M059J (cell line): Measurements from ENCODE around the gene TFDP2. TPM values are rescaled to one million over a fixed set of nuclear protein-coding genes. Genes with fewer than 3 reads are reported as not detected.

Experiments used
- DNase-seq: peaks from one replicate; pipeline ENCODE4 v3.0.0-alpha.2; 2012; ENCODE audit warnings: low read depth
- total RNA-seq: library from RNA; depleted of rRNA; stranded (reverse); fragments of >200 nt; shearing (Covaris generic); gene quantifications from 2 replicates; pipeline ENCODE4 v1.2.3, GENCODE V29; 2014

TFDP2 gene
- total RNA-seq, 1 experiment from 2014 or later, result 91.1 TPM

- no peak for DNase-seq
Measured at GRCh38 chr3:141963301-141963700, 186.0 kb downstream of the TFDP2 start.

- DNase-seq, result peak; percentile 75
Measured at GRCh38 chr3:141960731-141961130, 188.6 kb downstream of the TFDP2 start.

DNA sequence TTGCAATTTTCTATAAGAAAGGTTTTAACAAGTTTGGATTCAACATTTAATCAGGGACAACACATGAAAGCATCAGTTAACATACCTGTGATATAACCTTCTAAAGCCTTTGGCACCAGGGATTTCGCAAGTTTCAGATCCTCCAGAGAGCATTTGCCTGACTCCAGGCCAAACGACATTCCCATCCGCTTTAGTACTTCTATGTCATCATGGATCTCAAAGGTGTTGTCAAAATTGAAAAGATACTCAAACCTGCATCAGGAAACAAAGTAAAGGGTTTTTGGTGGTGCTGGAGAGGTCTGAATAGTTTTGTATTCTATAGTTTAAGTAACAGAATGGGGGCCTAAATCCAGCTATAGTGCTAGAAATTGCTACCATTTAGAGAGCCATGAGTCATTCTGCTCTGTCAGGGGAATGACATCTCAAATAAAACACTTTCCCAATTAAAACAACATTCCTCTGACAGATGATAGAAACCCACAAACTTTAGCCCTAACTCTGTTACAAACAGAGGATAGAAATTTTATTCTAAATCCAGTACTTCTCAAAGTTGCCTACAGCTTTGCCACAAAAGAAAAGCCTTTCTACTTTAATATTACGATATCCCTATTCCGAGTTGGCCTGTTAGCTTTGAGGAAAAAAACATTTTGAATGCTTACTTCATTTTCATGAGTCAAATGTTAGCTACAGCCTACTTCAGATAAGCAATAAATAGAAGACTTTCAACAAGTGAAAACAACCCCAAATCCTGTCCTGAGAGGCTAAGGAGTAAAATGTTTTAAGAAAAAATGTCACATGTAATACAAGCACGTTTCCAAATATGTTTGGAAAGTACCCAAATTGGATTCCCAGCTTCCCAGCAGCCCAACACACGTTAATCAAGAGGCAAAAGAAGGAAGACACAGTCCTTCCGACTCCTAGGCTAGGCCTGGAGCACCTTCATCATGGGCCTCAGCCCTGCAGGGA, 189.5 kb downstream of the TFDP2 start:
- peak; percentile 91 for DNase-seq

GRCh38 chr3:141955175-141955574, 194.2 kb downstream of the TFDP2 start:
- DNase-seq, result peak; percentile 91

DNA sequence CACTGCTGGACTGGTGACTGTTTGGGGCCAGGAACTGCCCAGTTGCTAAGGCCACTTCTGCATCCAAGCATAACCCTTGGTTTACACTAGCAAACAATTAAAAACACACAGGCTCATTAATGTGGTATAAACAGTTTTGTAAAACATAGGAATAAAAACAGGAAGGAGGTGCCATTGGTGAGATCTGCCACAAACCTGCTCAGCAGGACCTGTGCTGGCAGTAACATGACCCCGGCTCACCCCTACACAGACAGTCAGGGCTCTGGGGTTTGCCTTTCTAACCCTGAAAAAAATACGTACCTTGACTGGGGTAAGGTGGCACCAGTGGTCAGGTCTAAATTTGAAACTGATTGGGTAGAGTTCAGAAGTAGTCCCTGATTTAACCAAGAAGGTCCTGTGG, 196.7 kb downstream of the TFDP2 start:
- DNase-seq, result no peak

- no peak for DNase-seq
Measured at GRCh38 chr3:141950572-141951493, 198.5 kb downstream of the TFDP2 start.

DNA sequence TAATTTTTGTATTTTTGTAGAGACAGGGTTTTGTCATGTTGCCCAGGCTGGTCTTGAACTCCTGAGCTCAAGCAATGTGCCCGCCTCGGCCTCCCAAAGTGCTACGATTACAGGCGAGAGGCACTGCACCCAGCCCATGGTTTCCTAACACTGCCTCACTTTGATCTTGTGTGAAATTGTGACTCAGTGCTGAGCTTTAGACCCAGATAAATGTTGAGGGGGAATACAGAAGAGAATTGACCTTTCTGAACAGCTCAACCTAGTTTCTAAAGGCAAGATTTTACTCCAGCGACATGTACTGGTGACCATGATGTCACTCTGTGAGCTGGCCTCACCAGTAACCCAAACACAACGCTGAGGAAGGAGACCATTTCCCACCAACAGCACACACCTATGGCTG, 199.4 kb downstream of the TFDP2 start:
- no peak for DNase-seq

DNA sequence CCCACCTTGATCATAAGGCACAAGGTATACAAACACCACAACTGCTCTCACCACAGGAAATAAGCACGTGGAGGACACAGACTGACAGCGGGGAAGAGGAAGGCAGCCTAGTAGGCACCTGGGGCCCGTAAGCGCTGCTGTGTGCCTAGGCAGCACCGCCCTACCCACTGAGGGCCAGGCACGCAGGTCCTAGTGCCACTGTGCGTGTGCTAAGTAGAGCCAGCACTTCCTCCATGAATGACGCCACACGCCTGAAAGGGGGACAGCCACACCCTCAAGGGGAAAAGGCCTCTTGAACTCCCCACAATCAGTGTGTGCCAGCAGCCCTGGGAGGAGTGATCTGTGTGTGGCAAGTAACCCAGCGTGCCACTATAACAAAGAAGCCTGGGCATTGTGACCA, 199.9 kb downstream of the TFDP2 start:
- no peak for DNase-seq

DNA sequence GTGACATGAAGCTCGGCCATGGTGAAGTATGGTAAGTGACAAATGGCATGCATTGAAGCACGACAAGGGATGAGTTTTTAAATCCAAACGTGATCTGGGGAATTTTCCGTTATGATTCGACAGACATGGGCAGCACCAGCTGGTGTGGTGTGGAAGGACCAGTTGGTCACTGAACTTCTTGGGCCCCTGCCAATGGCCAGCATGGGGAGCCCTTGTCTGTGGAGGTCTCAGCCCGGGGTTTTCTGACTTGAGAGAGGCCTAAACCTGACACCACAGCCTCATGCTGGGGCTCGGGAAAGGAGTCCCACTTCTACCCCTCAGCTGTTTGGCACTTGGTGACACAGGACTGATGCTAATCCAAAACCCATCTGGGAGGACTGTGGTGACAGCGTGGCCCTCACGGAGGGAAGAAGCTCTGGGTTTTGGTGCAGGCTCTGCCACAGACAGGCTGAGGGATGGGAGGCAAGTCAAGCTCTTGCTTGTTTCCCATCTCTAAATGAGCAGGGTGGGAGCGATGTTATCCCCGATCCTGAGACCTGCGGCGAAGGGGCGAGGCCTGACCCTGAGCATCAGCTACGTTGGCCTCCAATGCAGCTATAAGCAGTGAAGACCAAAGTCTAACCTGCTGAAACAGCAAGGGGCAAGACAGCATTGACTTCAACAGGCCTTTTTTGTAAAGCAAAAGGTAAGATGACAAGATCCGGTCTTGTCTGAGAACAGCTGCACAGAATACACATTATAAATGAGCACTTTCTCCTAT, 203.4 kb downstream of the TFDP2 start:
- no peak for DNase-seq

- DNase-seq, result no peak
Measured at GRCh38 chr3:141942006-141942405, 207.3 kb downstream of the TFDP2 start.

- peak; percentile 77 for DNase-seq
Measured at GRCh38 chr3:141941093-141941492, 208.3 kb downstream of the TFDP2 start.

DNA sequence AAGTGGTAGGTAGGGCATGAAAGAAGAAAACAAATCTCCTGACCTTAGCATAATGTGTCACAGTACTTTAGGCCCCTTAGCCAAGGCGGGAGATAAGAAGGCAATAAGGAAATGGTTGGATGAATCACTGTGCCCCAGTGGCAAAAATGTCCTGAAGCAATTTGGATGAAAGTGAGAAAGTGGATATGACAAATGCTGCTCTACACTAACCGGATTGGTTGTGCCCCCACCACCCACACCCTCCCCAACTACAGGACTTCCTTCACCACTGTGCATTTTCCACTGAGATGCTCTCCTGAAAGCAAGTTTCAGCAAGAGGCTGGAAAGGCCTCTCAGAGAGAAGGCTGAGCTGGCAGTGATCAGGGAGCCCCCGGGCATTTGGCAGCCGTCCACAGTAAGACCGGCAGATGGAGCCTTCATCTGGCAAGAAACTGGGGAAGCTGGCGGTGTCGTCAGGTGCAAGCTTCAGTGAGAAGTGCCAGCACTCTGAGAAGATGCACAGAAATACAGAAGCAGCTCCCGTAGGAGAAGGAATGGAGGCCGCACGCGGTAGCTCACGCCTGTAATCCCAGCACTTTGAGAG, 209.1 kb downstream of the TFDP2 start:
- peak; percentile 100 for DNase-seq

DNA sequence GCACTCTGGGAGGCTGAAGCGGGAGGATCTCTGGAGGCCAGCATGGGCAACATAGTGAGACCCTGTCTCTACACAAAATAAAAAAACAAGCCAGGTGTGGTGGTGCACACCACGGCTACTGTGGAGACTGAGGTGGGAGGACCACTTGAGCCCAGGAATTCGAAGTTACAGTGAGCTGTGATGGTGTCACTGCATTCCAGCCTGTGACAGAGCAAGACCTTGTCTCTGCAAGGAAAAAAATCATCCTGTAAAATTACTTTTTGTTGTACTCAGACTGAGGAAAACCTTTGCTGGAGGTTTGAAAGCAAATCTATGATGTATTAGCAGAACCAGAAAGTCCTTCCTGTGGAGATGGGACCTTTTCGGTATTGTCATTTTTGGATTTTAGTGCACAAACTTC, 209.6 kb downstream of the TFDP2 start:
- DNase-seq, result no peak

DNA sequence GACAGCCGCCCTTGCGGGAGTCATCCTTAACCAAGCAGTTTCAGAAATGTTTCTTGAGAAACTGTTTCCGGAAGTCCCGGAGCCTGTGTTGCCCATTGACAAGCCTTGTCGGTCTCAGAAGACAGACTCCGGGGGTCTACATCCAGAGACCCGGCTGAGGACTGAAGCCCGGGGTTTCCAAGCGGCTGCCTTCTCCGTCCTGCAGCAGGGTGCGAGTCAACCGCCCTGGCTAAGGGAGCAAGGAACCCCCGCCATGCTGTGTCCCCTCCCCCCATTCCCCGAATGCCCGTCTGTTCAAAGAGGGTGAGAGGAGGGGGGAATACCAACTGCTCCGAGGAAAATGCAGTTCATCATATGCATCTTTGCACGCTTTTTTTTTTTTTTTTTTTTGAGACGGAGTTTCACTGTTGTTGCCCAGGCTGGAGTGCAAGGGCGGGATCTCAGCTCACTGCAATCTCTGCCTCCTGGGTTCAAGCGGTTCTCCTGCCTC, 211.3 kb downstream of the TFDP2 start:
- no peak for DNase-seq

GRCh38 chr3:141934354-141934753, 215.0 kb downstream of the TFDP2 start:
- DNase-seq, result no peak

GRCh38 chr3:141933421-141934300, 215.7 kb downstream of the TFDP2 start:
- DNase-seq, result no peak

DNA sequence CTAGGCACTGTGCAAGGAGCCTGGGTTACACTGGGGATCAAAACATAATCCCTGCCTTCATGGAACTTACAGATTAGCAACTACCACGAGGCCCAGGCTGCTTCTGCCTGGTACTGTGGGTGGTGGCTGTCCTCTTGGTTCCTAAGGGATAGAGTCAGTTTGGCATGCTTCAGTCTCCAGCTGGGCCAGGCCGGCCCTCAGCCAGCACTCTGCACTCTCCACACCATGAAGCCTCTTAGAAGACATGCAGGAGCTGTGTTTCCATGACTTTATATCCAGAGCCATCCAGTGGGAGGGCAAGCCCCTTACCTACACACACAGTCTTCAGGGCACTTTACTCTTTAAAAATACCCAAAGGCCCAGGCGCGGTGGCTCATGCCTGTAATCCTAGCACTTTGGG, 218.5 kb downstream of the TFDP2 start:
- no peak for DNase-seq

DNA sequence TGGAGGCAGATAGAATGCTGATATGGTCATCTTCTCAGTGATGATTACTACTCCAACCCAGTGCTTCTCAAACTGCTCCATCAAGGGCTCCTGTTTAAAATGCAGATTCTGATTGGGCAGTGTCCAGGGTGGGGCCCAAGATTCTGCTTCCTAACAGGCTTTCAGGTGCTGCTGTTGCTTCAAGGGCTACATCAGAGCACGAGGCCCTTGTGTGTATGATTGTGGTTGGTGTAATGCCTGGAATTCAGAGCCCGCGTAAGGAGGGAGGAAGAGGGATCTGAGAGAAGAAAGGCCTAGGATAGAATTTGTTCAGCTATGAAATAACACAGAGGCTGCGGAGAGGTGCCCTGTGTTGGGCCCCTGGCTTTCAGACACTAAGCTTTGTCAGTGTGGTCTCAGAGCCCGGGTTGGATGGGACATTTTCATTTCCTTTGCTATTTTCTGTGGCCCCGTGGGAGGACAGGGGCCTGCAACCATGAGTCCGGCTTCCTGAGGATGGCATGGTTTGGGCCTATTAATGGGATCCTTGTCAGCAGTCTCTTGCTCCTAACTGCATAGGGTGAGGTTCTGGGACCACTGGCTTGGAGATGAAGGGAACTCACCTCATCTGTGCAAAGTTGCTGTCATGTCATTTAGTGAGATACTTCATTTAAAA, 219.9 kb downstream of the TFDP2 start:
- DNase-seq, result no peak

DNA sequence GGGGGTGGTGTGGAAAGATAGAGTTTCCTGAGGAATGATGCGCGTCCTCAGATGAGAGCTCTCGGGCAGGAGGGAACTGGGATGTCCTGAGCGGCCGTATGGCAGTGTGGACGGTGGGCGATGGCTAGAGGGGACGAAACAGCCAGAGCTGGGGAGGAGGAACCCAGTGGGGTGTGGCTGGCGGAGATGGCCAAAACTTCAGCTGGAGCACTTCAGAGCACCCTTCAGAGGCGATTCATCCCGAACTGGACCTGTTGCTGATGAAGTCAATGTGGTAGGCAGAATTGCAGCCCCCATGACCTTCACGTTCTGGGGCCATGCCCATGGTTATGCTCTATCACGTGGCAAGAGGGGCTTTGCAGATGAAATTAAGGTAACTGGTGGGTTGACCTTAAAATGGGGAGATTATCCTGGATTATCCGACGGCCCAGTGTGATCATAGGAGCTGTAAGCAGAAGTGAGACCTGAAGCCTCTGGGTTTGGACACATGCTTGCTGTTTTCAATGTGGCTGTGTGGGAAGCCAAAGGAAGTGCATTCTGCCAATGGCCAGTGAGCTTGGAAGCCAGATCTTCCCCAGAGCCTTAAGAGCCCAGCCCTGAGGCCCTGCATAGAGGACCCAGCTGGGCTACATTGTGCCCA, 220.6 kb downstream of the TFDP2 start:
- no peak for DNase-seq
